Uterus (tissue), 2 donors: Measurements from ENCODE around the gene LRP1-AS.

Experiments
- POLR2A ChIP-seq, 2 donors: fragments of 450-650 bp; IDR thresholded peaks; one replicate each; pipeline ENCODE4 v1.6.1; 2016; ENCODE audit warnings: antibody characterized with exemption in 2 of 2, mild to moderate bottlenecking in 1 of 2, moderate library complexity in 1 of 2
- TF ChIP-seq, protein P1 (sequence below), 4 experiments: fragments of 200-600 bp in 2 of 4; fragments of 450-650 bp in 2 of 4; sonication (generic) in 2 of 4; IDR thresholded peaks; one replicate each; pipeline ENCODE4 v1.5.1; 2016 to 2019; ENCODE audit warnings: antibody characterized with exemption in 4 of 4, mild to moderate bottlenecking in 2 of 4, moderate library complexity in 1 of 4

- TF ChIP-seq, protein P1, sequence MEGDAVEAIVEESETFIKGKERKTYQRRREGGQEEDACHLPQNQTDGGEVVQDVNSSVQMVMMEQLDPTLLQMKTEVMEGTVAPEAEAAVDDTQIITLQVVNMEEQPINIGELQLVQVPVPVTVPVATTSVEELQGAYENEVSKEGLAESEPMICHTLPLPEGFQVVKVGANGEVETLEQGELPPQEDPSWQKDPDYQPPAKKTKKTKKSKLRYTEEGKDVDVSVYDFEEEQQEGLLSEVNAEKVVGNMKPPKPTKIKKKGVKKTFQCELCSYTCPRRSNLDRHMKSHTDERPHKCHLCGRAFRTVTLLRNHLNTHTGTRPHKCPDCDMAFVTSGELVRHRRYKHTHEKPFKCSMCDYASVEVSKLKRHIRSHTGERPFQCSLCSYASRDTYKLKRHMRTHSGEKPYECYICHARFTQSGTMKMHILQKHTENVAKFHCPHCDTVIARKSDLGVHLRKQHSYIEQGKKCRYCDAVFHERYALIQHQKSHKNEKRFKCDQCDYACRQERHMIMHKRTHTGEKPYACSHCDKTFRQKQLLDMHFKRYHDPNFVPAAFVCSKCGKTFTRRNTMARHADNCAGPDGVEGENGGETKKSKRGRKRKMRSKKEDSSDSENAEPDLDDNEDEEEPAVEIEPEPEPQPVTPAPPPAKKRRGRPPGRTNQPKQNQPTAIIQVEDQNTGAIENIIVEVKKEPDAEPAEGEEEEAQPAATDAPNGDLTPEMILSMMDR (IDR thresholded peaks at IDR 0.05), result no peak
- TF ChIP-seq POLR2A (IDR thresholded peaks at IDR 0.05), result no peak
Observed at GRCh38 chr12:57195611-57196371, 48.4 kb upstream of the LRP1-AS start.
